HG02623 (cell line): ENCODE results near the gene EMID1.

Experiments
- ATAC-seq: cut with Tn5 transposase; IDR thresholded peaks from one replicate; pipeline ENCODE4 v1.9.1; 2021; ENCODE audit warnings: moderate library complexity; ENCODE audit not compliant: unreplicated experiment

EMID1 gene

GRCh38 chr22:29277927-29278326 lies 72.2 kb downstream of the EMID1 start:
- ATAC-seq, result no peak

- no peak for ATAC-seq
These were observed 78.5 kb downstream of the EMID1 start for GRCh38 chr22:29284196-29284595.

GRCh38 chr22:29288837-29289236 lies 83.1 kb downstream of the EMID1 start:
- no peak for ATAC-seq

DNA sequence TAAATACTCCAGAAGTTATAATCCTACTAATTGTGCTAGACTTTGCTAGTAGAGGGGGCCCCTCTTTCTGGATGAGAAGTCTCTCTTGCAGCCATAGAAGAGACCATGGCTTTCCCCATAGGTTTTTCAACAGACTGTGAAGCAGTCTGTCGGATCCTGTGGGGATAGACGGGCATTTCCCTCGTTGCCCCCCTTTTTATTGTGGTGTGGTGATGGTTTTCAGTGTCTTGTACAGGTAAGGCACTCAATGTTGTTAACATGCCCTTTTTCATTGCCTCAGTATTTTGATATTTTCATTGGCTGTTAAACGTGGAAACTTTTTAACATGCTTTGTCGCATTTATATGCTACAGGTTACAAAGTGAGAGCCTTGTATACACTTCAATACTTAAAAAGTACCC lies 84.4 kb downstream of the EMID1 start:
- ATAC-seq, result no peak

DNA sequence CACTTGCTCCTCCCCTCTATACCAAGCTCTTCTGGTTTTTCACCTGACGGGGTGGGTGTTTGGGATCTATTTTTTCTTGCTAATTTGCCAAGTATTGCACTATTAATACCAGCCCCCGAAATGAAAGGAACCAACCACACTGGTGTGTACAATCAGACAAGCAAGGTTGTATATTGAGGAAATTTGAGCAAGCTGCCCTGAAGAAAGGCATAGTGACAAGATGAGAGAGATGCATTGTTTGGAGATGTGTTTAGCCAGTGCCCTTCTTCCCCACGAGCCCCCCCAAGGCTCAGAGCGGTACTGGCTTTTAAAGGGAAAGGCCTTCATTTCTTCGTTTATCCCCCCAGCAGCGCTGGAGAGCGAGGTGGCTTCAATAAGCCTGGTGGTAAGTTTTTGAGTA lies 85.5 kb downstream of the EMID1 start:
- ATAC-seq, result no peak

- ATAC-seq, result no peak
These were observed 86.7 kb downstream of the EMID1 start for GRCh38 chr22:29292379-29292778.

- no peak for ATAC-seq
These were observed 92.9 kb downstream of the EMID1 start for GRCh38 chr22:29298641-29299040.

DNA sequence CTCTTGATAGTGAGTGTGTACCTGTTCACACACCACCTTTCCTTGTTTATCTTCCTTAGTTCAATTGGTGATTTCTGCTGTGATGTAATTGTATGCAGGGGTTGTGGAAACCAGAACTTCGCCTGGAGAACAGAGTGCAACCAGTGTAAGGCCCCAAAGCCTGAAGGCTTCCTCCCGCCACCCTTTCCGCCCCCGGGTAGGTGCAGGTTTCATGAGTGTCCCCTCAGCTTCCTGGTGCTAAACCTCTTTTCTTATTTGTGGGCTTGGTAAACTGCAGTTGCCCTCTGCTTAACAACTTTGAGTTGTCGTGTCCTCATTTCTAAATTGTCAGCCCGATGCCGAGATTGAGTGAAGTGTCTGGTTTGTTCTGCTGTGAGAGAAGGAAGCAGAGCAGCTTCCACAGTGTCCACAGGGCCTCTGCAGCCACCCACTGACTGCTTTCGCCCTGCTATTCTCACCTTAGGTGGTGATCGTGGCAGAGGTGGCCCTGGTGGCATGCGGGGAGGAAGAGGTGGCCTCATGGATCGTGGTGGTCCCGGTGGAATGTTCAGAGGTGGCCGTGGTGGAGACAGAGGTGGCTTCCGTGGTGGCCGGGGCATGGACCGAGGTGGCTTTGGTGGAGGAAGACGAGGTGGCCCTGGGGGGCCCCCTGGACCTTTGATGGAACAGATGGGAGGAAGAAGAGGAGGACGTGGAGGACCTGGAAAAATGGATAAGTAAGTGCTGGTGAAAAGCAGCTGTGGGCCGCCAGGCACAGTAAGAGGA lies 93.6 kb downstream of the EMID1 start:
- ATAC-seq, result no peak

DNA sequence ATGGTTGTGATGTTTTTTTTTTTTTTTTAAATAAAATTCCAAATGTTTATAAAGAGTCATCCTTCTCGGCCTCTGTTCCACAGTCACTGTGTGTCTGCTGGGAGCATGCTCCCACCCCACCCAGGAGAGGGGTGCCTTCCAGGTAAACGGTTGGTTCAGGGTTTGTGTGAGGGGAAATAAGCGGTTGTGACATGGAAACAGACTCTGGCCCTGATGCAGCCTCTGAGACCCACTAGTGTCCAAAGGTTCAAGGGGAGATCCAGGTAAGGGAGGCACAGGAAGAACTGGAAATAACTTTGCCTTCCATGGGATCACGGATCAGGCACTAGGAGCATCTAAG lies 94.7 kb downstream of the EMID1 start:
- ATAC-seq, result no peak

GRCh38 chr22:29300807-29301601 lies 95.3 kb downstream of the EMID1 start:
- no peak for ATAC-seq

GRCh38 chr22:29301716-29302401 lies 96.2 kb downstream of the EMID1 start:
- no peak for ATAC-seq

DNA sequence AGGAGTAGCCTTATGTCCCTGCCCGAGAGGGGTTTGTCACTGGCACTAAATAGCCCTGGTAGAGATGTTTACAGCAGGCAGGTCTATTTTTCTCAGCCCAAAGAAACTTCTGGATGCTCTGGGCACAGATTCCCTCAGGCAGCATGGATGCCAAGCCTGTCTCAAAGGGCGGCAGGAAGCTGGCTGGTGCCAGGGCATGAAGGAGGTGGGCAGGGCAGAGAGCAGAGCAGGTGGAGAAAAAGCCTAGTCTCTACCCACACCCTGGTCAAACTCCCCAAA lies 96.6 kb downstream of the EMID1 start:
- no peak for ATAC-seq

DNA sequence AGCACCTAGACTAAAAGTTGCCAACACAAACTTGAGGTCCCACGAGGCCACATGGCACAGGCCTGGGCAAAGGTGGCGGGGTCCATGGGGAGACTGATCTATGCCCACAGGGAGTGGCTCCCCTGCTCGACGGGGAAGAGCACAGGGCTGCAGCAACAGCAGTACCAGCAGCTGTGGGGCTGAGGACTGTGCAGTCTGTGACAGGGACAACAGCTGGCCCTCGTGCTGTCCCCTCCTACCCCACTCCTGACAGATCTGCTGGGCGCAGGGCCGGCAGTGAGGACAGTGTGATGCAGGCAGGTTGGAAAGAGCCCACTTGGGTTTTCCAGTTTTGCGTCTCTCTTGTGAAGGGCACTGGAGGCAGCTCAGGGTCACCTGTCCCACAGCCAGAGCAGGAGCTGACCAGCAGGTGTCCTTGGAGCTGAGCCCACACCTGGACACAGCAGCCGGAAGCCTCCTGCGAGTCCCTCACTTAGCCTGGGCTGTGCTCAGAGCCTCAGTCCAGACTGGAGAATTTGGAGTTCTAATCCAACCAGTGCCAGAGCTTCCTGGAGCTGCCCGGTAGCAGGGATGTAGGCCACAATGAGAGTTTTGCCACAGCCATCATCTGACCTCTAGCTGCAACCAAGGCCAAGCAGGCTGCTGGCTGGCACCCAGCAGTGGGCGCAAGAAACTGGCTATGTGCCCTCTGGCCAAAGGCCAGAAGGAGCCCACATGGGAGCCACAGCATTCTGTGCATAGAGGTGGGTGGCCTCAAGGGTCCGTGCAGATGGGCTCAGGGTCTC lies 97.2 kb downstream of the EMID1 start:
- ATAC-seq, result no peak

- ATAC-seq, result no peak
These were observed 100.1 kb downstream of the EMID1 start for GRCh38 chr22:29305836-29306174.

- ATAC-seq, result no peak
These were observed 100.6 kb downstream of the EMID1 start, which contains the start of gene GAS2L1 for GRCh38 chr22:29306175-29306834. Gene GAS2L1, plus strand, starts transcription at chr22:29306650. Its CDS starts 1,456 bp downstream, at chr22:29308106.

GRCh38 chr22:29306835-29307595 lies 101.3 kb downstream of the EMID1 start:
- ATAC-seq, result no peak

DNA sequence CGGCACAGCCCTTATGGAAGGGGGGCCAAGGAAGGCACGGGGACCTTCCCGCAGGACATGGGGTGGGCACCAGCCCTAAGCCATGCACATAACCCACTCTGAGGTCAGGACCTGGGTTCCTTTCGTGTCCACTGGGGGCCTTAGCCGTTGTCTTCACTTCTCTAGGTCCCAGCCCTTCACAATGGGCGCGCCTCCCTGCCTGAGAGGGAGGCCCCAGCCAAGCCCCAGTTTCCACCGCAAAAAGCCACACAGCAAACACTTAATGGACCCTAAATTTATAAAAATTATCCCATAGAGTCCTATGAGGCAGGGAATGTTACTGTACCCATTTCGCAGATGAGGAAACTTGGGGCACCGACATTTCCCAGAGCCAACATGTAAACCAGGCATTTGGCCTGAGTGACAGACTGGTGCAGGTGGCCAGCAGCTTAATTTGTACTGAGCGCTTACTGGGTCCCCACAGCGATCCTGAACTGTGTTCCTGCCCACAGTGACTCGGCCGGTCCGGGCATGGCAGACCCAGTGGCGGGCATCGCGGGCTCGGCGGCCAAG lies 102.0 kb downstream of the EMID1 start:
- ATAC-seq, result no peak

GRCh38 chr22:29308148-29308790 lies 102.6 kb downstream of the EMID1 start:
- ATAC-seq, result no peak

GRCh38 chr22:29308791-29309262 lies 103.1 kb downstream of the EMID1 start:
- ATAC-seq, result no peak
